22Rv1 (cell line): Measurements from ENCODE around the gene STON2.

ENCODE experiments used
- H3K27ac ChIP-seq: fragments of 450-650 bp; 2 replicates; pipeline ENCODE4 v1.5.1; 2017
- ZFX ChIP-seq: fragments of 450-650 bp; IDR thresholded peaks from 2 replicates; pipeline ENCODE4 v1.6.1; 2017; ENCODE audit warnings: antibody characterized with exemption, borderline replicate concordance
- TF ChIP-seq, protein P1 (sequence below): fragments of 450-650 bp; IDR thresholded peaks from 2 replicates; pipeline ENCODE4 v1.5.1; 2017; ENCODE audit warnings: mild to moderate bottlenecking

The STON2 gene

GRCh38 chr14:81351205-81351604, 48.9 kb downstream of the STON2 start:
- TF ChIP-seq, protein P1, sequence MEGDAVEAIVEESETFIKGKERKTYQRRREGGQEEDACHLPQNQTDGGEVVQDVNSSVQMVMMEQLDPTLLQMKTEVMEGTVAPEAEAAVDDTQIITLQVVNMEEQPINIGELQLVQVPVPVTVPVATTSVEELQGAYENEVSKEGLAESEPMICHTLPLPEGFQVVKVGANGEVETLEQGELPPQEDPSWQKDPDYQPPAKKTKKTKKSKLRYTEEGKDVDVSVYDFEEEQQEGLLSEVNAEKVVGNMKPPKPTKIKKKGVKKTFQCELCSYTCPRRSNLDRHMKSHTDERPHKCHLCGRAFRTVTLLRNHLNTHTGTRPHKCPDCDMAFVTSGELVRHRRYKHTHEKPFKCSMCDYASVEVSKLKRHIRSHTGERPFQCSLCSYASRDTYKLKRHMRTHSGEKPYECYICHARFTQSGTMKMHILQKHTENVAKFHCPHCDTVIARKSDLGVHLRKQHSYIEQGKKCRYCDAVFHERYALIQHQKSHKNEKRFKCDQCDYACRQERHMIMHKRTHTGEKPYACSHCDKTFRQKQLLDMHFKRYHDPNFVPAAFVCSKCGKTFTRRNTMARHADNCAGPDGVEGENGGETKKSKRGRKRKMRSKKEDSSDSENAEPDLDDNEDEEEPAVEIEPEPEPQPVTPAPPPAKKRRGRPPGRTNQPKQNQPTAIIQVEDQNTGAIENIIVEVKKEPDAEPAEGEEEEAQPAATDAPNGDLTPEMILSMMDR, result no peak
- no peak overlapping the region for H3K27ac ChIP-seq

GRCh38 chr14:81350344-81351130, 49.6 kb downstream of the STON2 start:
- no peak for TF ChIP-seq ZFX
- TF ChIP-seq, protein P1, result no peak
- H3K27ac ChIP-seq, result no peak overlapping the region

DNA sequence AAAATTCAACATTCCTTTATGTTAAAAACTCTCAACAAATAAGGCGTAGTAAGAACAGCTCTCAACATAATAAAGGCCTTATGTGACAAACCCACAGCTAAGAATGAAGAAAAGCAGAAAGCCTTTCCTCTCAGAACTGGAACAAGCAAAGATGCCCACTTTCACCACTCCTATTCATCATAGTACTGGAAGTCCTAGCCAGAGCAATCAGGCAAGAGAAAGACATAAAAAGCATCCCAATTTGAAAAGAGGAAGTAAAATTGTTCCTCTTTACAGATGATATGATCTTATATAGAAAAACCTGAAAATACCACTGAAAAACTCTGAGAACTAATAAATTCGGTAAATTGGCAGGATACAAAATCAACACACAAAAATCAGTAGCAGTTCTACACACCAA, 52.1 kb downstream of the STON2 start:
- TF ChIP-seq ZFX, result no peak
- TF ChIP-seq, protein P1, result no peak
- H3K27ac ChIP-seq, result no peak overlapping the region

GRCh38 chr14:81345781-81346180, 54.3 kb downstream of the STON2 start:
- H3K27ac ChIP-seq, result no peak overlapping the region
- no peak for TF ChIP-seq ZFX
- TF ChIP-seq, protein P1, result no peak

DNA sequence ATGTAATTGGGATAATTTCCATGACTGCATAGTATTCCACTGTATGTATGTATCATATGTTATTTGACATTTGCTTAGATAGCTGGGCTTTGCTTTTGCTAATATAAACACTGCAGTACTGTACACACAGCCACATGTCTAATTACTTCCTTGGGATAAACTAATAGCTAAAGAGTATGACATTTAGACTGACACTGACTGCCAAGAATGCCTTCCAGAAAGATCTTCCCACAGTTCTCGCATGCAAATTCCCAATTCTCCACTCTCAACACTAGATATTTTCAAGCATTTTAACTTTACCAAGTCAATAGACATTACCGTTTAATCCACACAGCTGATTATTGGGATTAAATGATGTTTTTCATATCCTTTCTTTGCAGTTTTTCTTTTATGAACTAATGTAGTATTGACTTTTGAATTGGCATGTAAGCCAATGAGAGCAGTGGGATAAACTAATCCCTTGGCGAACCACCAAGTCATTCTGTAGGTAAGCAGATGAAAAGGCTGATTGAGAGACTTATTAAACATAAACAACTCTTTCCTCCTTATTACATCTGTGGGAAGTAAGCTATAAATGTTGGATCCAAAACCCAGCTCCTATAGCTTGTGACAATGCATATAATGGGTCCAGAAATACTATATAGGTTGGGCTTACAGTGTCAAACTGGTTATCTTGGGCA, 55.5 kb downstream of the STON2 start:
- TF ChIP-seq, protein P1, result no peak
- TF ChIP-seq ZFX, result no peak
- peak overlapping the region; percentile 50 for H3K27ac ChIP-seq

GRCh38 chr14:81343701-81344100, 56.4 kb downstream of the STON2 start:
- TF ChIP-seq, protein P1, result no peak
- TF ChIP-seq ZFX, result no peak
- no peak overlapping the region; the same call in 1 of the 2 replicates for H3K27ac ChIP-seq

- H3K27ac ChIP-seq, result no peak overlapping the region
- TF ChIP-seq ZFX, result no peak
- TF ChIP-seq, protein P1, result no peak
Observed at GRCh38 chr14:81342850-81343580, 57.1 kb downstream of the STON2 start.
